AG04450 (cell line): ENCODE results near the gene FNDC3B. TPM values are rescaled to one million over a fixed set of nuclear protein-coding genes. Genes with fewer than 3 reads are reported as not detected.

Experiments used
- CTCF ChIA-PET: fragments of 300-600, 350-600 bp; formaldehyde crosslinking; extraction: SDS; loops from one replicate; lab custom pipeline; 2022; ENCODE audit warnings: antibody characterized with exemption, inconsistent platforms; lab: Charles Lee
- POLR2A ChIA-PET: fragments of 350-600 bp; formaldehyde crosslinking; extraction: SDS; loops from one replicate; lab custom pipeline; 2021; ENCODE audit warnings: antibody characterized with exemption, inconsistent platforms; lab: Yijun Ruan, JAX
- DNase-seq: peaks from one replicate; pipeline ENCODE4 v3.0.0-alpha.2; 2011; ENCODE audit warnings: low read depth, low spot score
- H3K27ac ChIP-seq: one replicate; pipeline ENCODE4 v1.5.1; 2012; ENCODE audit warnings: low read depth, low read length, control low read depth
- H3K27me3 ChIP-seq: one replicate; pipeline ENCODE4 v1.6.0; 2012; ENCODE audit warnings: low read length; ENCODE audit not compliant: control insufficient read depth, insufficient read depth
- H3K4me3 ChIP-seq: 2 replicates; pipeline ENCODE4 v1.5.1; 2011; ENCODE audit warnings: mild to moderate bottlenecking, low read depth, low read length, control low read depth
- H3K9me3 ChIP-seq: 2 replicates; pipeline ENCODE4 v1.5.1; 2012; ENCODE audit warnings: low read length; ENCODE audit not compliant: control insufficient read depth, insufficient read depth
- CTCF ChIP-seq: IDR thresholded peaks from 2 replicates; pipeline ENCODE4 v1.5.1; 2011; ENCODE audit warnings: low read depth, low read length, control low read depth, inconsistent platforms
- polyA plus RNA-seq: library from polyadenylated mRNA; depleted of rRNA; stranded (reverse); fragments of >200 nt; gene quantifications from 2 replicates; pipeline ENCODE4 v1.2.3, GENCODE V29; 2011

The FNDC3B gene
- polyA plus RNA-seq, 1 experiment, result 39.5 TPM

- ChIA-PET CTCF (no interaction called here), POLR2A (no interaction called here)
- Histone ChIP-seq H3K9me3 (peaks cover under 1% of the 10 kb centered on the region; the same call in 1 of the 2 replicates), H3K4me3 (no peak overlapping the region), H3K27ac (no peak overlapping the region), H3K27me3 (peaks cover 17% of the 10 kb centered on the region)
- TF ChIP-seq CTCF, result no peak
- DNase-seq, result no peak
Measured at GRCh38 chr3:172438186-172438585, 398.8 kb downstream of the FNDC3B start.

- POLR2A ChIA-PET, result no interaction called here
- Histone ChIP-seq H3K27ac (no peak overlapping the region), H3K4me3 (no peak overlapping the region), H3K27me3 (peaks cover 23% of the 10 kb centered on the region), H3K9me3 (no peaks in the 10 kb centered on the region)
- CTCF ChIA-PET, result interaction anchor here (0.5 kb wide), 1 partner anchor 371 kb away, joined by 3 read pairs; no protein-coding TSS in a partner anchor
- TF ChIP-seq CTCF, result no peak
- DNase-seq, result no peak
Measured at GRCh38 chr3:172441581-172441980, 402.2 kb downstream of the FNDC3B start.

GRCh38 chr3:172442606-172443005 lies 403.2 kb downstream of the FNDC3B start:
- Histone ChIP-seq H3K4me3 (no peak overlapping the region), H3K27ac (no peak overlapping the region), H3K27me3 (peaks cover 31% of the 10 kb centered on the region), H3K9me3 (no peaks in the 10 kb centered on the region; the same call in 1 of the 2 replicates)
- POLR2A ChIA-PET, result no interaction called here
- no peak for TF ChIP-seq CTCF
- CTCF ChIA-PET, result no interaction called here
- no peak for DNase-seq

- POLR2A ChIA-PET, result no interaction called here
- Histone ChIP-seq H3K27me3 (peaks cover 45% of the 10 kb centered on the region), H3K27ac (no peak overlapping the region), H3K9me3 (peaks cover 15% of the 10 kb centered on the region), H3K4me3 (no peak overlapping the region)
- TF ChIP-seq CTCF, result no peak
- no peak for DNase-seq
- CTCF ChIA-PET, result interaction anchor here (0.6 to 1.0 kb wide), 3 partner anchors 16 to 149 kb away, joined by 3 to 6 read pairs (median 3); no protein-coding TSS in a partner anchor
Measured at GRCh38 chr3:172444821-172445220, 405.4 kb downstream of the FNDC3B start.

GRCh38 chr3:172446198-172446597 lies 406.8 kb downstream of the FNDC3B start:
- H3K27ac ChIP-seq, result no peak overlapping the region
- peaks cover 15% of the 10 kb centered on the region for H3K9me3 ChIP-seq
- CTCF ChIA-PET, result interaction anchor here (1.1 kb wide), 1 partner anchor 15 kb away, joined by 6 read pairs; no protein-coding TSS in a partner anchor
- TF ChIP-seq CTCF, result no peak
- peaks cover 50% of the 10 kb centered on the region for H3K27me3 ChIP-seq
- no peak for DNase-seq
- H3K4me3 ChIP-seq, result no peak overlapping the region
- POLR2A ChIA-PET, result no interaction called here
